Suprapubic skin (tissue), 4 donors: ENCODE results near the gene STX7. TPM values are rescaled to one million over a fixed set of nuclear protein-coding genes. Genes with fewer than 3 reads are reported as not detected.
A peak's percentile ranks its signal among the peaks of the same experiment; 100 is the strongest.

Experiments
- DNase-seq, 2 donors: peaks; one replicate each; pipeline ENCODE4 v3.0.0-alpha.2; 2019; ENCODE audit warnings: low spot score in 2 of 2
- H3K27ac ChIP-seq: fragments of 200-600 bp; sonication (generic); one replicate; pipeline ENCODE4 v1.5.1; 2019
- H3K27me3 ChIP-seq: fragments of 200-600 bp; sonication (generic); one replicate; pipeline ENCODE4 v1.5.1; 2019
- H3K36me3 ChIP-seq: fragments of 200-600 bp; sonication (generic); one replicate; pipeline ENCODE4 v1.5.1; 2019
- H3K4me1 ChIP-seq: fragments of 200-600 bp; sonication (generic); one replicate; pipeline ENCODE4 v1.5.1; 2019
- H3K4me3 ChIP-seq: fragments of 200-600 bp; sonication (generic); one replicate; pipeline ENCODE4 v1.5.1; 2019; ENCODE audit warnings: mild to moderate bottlenecking
- H3K9me3 ChIP-seq: fragments of 200-600 bp; sonication (generic); one replicate; pipeline ENCODE4 v1.5.1; 2019
- CTCF ChIP-seq, 2 donors: fragments of 200-600 bp in 1 of 2; fragments of 450-650 bp in 1 of 2; sonication (generic) in 1 of 2; IDR thresholded peaks; one replicate each; pipeline ENCODE4 v1.5.1; 2016 to 2019; ENCODE audit warnings: antibody characterized with exemption in 2 of 2, mild to moderate bottlenecking in 1 of 2, moderate library complexity in 1 of 2
- EP300 ChIP-seq: sonication (generic); formaldehyde crosslinking; IDR thresholded peaks from one replicate; pipeline ENCODE4 v1.6.1; 2017; ENCODE audit warnings: antibody characterized with exemption
- POLR2A ChIP-seq, 2 donors: fragments of 450-650 bp; IDR thresholded peaks; one replicate each; pipeline ENCODE4 v1.6.1; 2017; ENCODE audit warnings: antibody characterized with exemption in 2 of 2, mild to moderate bottlenecking in 2 of 2, moderate library complexity in 2 of 2
- POLR2AphosphoS5 ChIP-seq, 3 donors: sonication (generic); formaldehyde crosslinking; IDR thresholded peaks; one replicate each; pipeline ENCODE4 v1.6.1; 2017; ENCODE audit warnings: antibody characterized with exemption in 3 of 3
- WGBS: methylation state at CpG from one replicate; pipeline ENCODE4 v1.1.5; 2018; 5-methylcytosine and 5-hydroxymethylcytosine counted together
- total RNA-seq, 4 donors: library from RNA; depleted of rRNA; stranded (reverse); fragments of >200 nt; gene quantifications; one replicate each; pipeline ENCODE4 v1.1.0, GENCODE V29; 2016

The STX7 gene
- total RNA-seq, 4 donors from 2014 or later: 24.9 to 43.5 (median 31.8) TPM

DNA sequence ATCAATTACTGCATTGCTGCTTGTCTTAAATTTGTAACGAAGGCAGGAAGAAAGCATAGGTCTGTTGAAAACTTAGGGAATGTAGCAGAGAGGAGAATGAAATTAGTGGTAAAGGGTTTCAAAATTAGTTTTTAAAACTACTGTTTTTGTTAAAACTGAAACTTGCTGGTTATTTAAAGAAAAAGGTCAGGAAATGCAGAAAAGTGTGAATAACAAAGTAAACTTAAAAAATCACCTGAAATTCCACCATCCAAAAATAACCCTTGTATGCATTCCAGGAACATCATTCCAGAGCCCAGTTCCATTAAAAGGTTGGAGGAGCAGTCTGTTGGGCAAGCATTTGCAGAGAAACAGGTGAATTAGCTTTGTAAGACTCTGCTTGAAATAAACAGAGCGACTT lies 108.6 kb downstream of the STX7 start:
- WGBS: 81% methylated on average over 2 of the region's 2 CpGs
- no peaks in the 10 kb centered on the region for H3K9me3 ChIP-seq
- no peak overlapping the region for H3K27ac ChIP-seq
- H3K36me3 ChIP-seq: no peaks in the 10 kb centered on the region
- no peak for TF ChIP-seq POLR2A (IDR thresholded peaks at IDR 0.05)
- no peak for TF ChIP-seq EP300
- TF ChIP-seq POLR2AphosphoS5 (IDR thresholded peaks at IDR 0.05): no peak
- no peak for TF ChIP-seq CTCF (IDR thresholded peaks at IDR 0.05)
- H3K27me3 ChIP-seq: peaks cover 22% of the 10 kb centered on the region
- no peak overlapping the region for H3K4me3 ChIP-seq
- no peak for DNase-seq
- peaks cover 17% of the 10 kb centered on the region for H3K4me1 ChIP-seq

DNA sequence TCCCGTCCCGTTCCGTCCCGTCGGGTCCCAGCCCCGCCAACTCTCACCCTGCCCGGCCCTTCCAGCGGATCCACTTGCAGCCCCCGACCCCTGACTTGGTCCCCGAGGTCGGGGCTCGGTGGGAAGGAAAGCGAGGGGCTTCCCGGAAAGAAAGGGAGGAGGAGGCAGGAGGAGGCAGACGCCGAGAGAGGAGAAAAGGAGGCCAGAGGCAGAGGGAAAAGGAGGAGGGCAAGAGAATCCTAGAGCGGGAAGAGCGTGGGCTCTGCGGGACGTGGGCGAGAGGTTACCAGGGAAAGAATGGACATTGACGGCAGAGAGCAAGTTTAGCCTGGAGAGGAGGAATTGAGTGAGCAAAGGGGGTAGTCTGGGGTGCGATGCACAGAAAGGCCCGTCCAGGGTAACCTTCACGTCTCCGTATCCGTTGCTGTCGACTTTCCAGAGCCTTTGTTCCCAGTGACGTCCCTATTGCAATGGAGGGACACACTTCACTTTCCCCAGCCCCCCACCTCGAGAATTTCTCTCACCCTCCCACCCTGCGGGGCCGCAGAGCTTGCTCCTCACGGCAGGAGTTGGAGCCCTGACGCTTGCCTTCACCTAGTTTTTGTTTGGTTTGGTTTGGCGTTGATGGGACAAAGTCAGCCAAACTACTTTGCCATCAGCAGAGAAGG lies 111.2 kb downstream of the STX7 start:
- H3K27me3 ChIP-seq: peaks cover 22% of the 10 kb centered on the region
- no peaks in the 10 kb centered on the region for H3K9me3 ChIP-seq
- H3K27ac ChIP-seq: peak overlapping the region; percentile 29
- H3K36me3 ChIP-seq: no peaks in the 10 kb centered on the region
- H3K4me3 ChIP-seq: peak overlapping the region; percentile 90
- peaks cover 17% of the 10 kb centered on the region for H3K4me1 ChIP-seq
- DNase-seq: no peak
- WGBS: 22% methylated on average over 32 of the region's 35 CpGs
- TF ChIP-seq EP300: no peak
- TF ChIP-seq POLR2AphosphoS5 (IDR thresholded peaks at IDR 0.05): no peak
- no peak for TF ChIP-seq CTCF (IDR thresholded peaks at IDR 0.05)
- no peak for TF ChIP-seq POLR2A (IDR thresholded peaks at IDR 0.05)

DNA sequence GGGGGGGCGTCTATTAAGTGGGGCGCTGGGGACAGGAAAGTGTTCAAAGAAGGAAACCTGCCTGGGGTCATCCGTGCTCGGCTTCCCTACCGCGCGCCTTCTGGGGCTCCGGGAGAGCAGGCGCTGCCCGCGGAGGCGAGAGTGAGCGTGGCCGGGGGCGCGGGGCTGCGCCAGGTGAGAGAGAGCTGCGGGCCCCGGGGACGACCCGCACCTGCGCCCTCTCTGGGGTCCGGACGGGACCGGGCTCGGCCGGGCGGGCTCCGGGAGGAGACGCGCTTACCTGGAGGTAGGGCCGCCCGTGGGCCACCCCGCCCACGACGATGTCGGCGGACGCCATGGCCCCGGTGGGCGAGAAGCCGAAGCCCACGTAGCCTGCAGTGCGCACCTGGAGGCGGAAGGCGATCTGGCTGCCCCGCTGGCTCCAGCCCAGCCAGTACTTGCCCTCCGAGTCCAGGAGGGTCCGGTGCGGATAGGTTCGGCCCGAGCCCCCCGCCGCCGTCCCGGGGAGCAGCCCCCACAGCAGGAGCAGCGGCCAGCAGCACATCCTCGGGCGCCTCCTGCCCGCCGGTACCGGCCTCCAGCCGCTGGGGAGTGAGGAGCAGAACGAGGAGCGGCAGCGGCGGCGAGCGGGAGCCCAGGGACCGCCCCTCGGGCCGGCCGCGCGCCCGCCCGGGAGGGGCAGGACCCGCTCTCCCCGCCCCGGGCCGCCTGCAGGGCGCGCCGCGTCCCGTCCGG lies 111.9 kb downstream of the STX7 start, which contains the start of gene MOXD1:
Gene MOXD1 (minus strand): TSS at position 593 of the 735 bp plus-strand sequence. CDS start 49 bp downstream, at position 544.
- peak within 1 kb of the TSS; percentile 38 for H3K27ac ChIP-seq

GRCh38 chr6:132400555-132400882 lies 112.4 kb downstream of the STX7 start:
- DNase-seq: no peak
- H3K4me3 ChIP-seq: peak overlapping the region; percentile 90
- H3K27ac ChIP-seq: peak overlapping the region; percentile 38
- 9% methylated on average over 8 of the region's 11 CpGs for WGBS
- no peaks in the 10 kb centered on the region for H3K9me3 ChIP-seq
- peaks cover 22% of the 10 kb centered on the region for H3K27me3 ChIP-seq
- no peaks in the 10 kb centered on the region for H3K36me3 ChIP-seq
- H3K4me1 ChIP-seq: peaks cover 17% of the 10 kb centered on the region
- TF ChIP-seq CTCF (IDR thresholded peaks at IDR 0.05) (no peak), POLR2AphosphoS5 (IDR thresholded peaks at IDR 0.05) (no peak), EP300 (no peak), POLR2A (IDR thresholded peaks at IDR 0.05) (no peak)

More for the DNA sequence above, 111.9 kb downstream of the STX7 start, which contains the start of gene MOXD1:
- Histone ChIP-seq H3K27me3 (peaks cover 22% of the 10 kb centered on the region), H3K36me3 (no peaks in the 10 kb centered on the region), H3K4me1 (peaks cover 17% of the 10 kb centered on the region), H3K4me3 (peak within 1 kb of the TSS; percentile 90), H3K9me3 (no peaks in the 10 kb centered on the region)
- peak in 1 of 2 donors; percentile 65 for DNase-seq
- 0% methylated on average over 8 of the region's 87 CpGs for WGBS
- TF ChIP-seq EP300 (no peak), CTCF (IDR thresholded peaks at IDR 0.05) (no peak), POLR2AphosphoS5 (IDR thresholded peaks at IDR 0.05) (no peak), POLR2A (IDR thresholded peaks at IDR 0.05) (no peak)

- Histone ChIP-seq H3K36me3 (no peaks in the 10 kb centered on the region), H3K4me3 (peak overlapping the region; percentile 90), H3K27ac (no peak overlapping the region), H3K27me3 (peaks cover 22% of the 10 kb centered on the region), H3K9me3 (peaks cover 8% of the 10 kb centered on the region), H3K4me1 (peaks cover 17% of the 10 kb centered on the region)
- no peak for DNase-seq
- whole genome bisulfite sequencing: 60% methylated on average over 4 of the region's 4 CpGs
- TF ChIP-seq POLR2A (IDR thresholded peaks at IDR 0.05) (no peak), POLR2AphosphoS5 (IDR thresholded peaks at IDR 0.05) (no peak), CTCF (IDR thresholded peaks at IDR 0.05) (no peak), EP300 (no peak)
Observed at GRCh38 chr6:132399376-132400074, 113.4 kb downstream of the STX7 start.
